Measurements from ENCODE around the gene SLC6A19. TPM values are rescaled to one million over a fixed set of nuclear protein-coding genes. Genes with fewer than 3 reads are reported as not detected.

SLC6A19 gene
- total and polyA plus RNA-seq, 2 donors (not counting 1 experiment from before 2014, with no cell fraction given): not detected

DNA sequence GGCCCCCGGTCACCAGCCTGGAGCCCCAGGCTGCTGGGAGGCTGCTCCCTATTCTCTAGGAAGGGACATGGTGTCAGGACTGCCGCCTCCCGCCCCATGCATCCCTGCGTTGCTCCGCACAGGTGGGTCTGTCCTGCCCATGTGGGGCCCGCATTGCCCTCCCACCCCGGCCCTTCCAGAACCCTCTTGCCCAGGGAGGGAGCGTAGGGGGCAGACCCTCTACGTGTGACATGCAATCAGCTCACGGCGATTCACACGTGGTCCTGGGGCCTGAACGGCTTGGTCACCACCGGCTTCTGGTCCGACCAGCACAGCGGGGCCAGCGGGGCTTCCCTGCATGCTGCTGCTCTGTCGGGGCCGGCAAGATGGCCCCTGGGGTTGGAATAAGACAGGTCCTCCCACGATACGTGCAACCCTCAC is 9.4 kb downstream of the SLC6A19 start:
- Mint-ChIP-seq H3K9me3 (ENCODE audit: insufficient read depth) (no peaks in the 10 kb centered on the region), H3K4me3 (no peak overlapping the region), H3K4me1 (no peaks in the 10 kb centered on the region), H3K27ac (no peak overlapping the region), H3K27me3 (peaks cover 6% of the 10 kb centered on the region)
- POLR2A ChIA-PET: no interaction called here
- WGBS (ENCODE audit: insufficient coverage): 82% methylated on average over 21 of the region's 21 CpGs
- H3K27ac ChIP-seq (ENCODE audit: low read length in 2 of 2): no peak overlapping the region
- intact Hi-C loops (cut with micrococcal nuclease): no loop called here
- H3K4me3 ChIP-seq (ENCODE audit: control extremely low read depth in 1 of 5, extremely low read depth in 1 of 5, insufficient read depth in 1 of 5, low read depth in 2 of 5, low read length in 4 of 5): no peak overlapping the region
- H4K20me1 ChIP-seq (ENCODE audit: control insufficient read depth, insufficient read depth, low read length, poor library complexity, severe bottlenecking): no peaks in the 10 kb centered on the region
- H3K4me1 ChIP-seq (ENCODE audit: control insufficient read depth in 2 of 2, insufficient read depth in 2 of 2, low read length in 2 of 2): no peaks in the 10 kb centered on the region
- no peak overlapping the region for H3K4me2 ChIP-seq (replicated peaks; ENCODE audit: low read depth, low read length, poor library complexity, severe bottlenecking)
- H2AFZ ChIP-seq (ENCODE audit: insufficient read depth, low read depth, low read length, poor library complexity, severe bottlenecking): no peak overlapping the region
- DNase-seq (no peak), ATAC-seq (ENCODE audit: low read depth) (no peak)
- no peak for TF ChIP-seq EZH2 (IDR thresholded peaks at IDR 0.05; ENCODE audit: borderline replicate concordance, insufficient read depth, low read depth, low read length, poor library complexity, severe bottlenecking)
- TF ChIP-seq, protein P1, sequence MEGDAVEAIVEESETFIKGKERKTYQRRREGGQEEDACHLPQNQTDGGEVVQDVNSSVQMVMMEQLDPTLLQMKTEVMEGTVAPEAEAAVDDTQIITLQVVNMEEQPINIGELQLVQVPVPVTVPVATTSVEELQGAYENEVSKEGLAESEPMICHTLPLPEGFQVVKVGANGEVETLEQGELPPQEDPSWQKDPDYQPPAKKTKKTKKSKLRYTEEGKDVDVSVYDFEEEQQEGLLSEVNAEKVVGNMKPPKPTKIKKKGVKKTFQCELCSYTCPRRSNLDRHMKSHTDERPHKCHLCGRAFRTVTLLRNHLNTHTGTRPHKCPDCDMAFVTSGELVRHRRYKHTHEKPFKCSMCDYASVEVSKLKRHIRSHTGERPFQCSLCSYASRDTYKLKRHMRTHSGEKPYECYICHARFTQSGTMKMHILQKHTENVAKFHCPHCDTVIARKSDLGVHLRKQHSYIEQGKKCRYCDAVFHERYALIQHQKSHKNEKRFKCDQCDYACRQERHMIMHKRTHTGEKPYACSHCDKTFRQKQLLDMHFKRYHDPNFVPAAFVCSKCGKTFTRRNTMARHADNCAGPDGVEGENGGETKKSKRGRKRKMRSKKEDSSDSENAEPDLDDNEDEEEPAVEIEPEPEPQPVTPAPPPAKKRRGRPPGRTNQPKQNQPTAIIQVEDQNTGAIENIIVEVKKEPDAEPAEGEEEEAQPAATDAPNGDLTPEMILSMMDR (IDR thresholded peaks at IDR 0.05): no peak
- peaks cover 0 to 21% (median 0%) of the 10 kb centered on the region in 3 donors for H3K9me3 ChIP-seq (ENCODE audit: control extremely low read depth in 1 of 3, control insufficient read depth in 2 of 3, insufficient read depth in 1 of 3, low read length in 2 of 3)
- CTCF ChIA-PET: no interaction called here
- no peaks in the 10 kb centered on the region for H3K36me3 ChIP-seq (replicated peaks in 1 of 2; ENCODE audit: control extremely low read depth in 1 of 2, control insufficient read depth in 1 of 2, extremely low read depth in 1 of 2, insufficient read depth in 2 of 2, low read length in 1 of 2)
- no peaks in the 10 kb centered on the region for H3K79me2 ChIP-seq (ENCODE audit: control insufficient read depth, insufficient read depth, low read length)
- H3K9ac ChIP-seq (ENCODE audit: low read length): no peak overlapping the region
- H3K27me3 ChIP-seq (replicated peaks in 1 of 4; ENCODE audit: control extremely low read depth in 1 of 4, control insufficient read depth in 3 of 4, insufficient read depth in 4 of 4, low read length in 3 of 4): no peaks in the 10 kb centered on the region

DNA sequence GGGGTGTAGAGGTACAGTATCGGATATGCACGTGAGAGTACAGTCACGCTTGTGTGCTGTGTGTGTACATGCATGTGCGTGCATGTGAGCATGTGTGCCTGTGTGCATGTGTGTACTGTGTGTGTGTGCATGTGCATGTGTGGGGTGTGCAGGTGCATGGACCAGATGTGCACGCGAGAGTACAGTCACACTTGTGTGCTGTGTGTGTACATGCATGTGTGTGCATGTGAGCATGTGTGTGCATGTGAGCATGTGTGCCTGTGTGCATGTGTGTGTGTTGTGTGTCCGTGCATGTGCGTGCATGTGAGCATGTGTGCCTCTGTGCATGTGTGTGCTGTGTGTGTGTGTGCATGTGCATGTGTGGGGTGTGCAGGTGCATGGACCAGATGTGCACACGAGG is 10.3 kb downstream of the SLC6A19 start:
- CTCF ChIA-PET: no interaction called here
- no peak overlapping the region for H3K27ac Mint-ChIP-seq
- no peaks in the 10 kb centered on the region for H3K4me1 Mint-ChIP-seq
- no peaks in the 10 kb centered on the region for H4K20me1 ChIP-seq (ENCODE audit: control insufficient read depth, insufficient read depth, low read length, poor library complexity, severe bottlenecking)
- no peaks in the 10 kb centered on the region for H3K9me3 Mint-ChIP-seq (ENCODE audit: insufficient read depth)
- H3K36me3 ChIP-seq (replicated peaks in 1 of 2; ENCODE audit: control extremely low read depth in 1 of 2, control insufficient read depth in 1 of 2, extremely low read depth in 1 of 2, insufficient read depth in 2 of 2, low read length in 1 of 2): no peaks in the 10 kb centered on the region
- no peak overlapping the region for H3K9ac ChIP-seq (ENCODE audit: low read length)
- POLR2A ChIA-PET: no interaction called here
- H3K9me3 ChIP-seq (ENCODE audit: control extremely low read depth in 1 of 3, control insufficient read depth in 2 of 3, insufficient read depth in 1 of 3, low read length in 2 of 3): peaks cover 0 to 26% (median 0%) of the 10 kb centered on the region in 3 donors
- no peaks in the 10 kb centered on the region for H3K79me2 ChIP-seq (ENCODE audit: control insufficient read depth, insufficient read depth, low read length)
- H3K4me2 ChIP-seq (replicated peaks; ENCODE audit: low read depth, low read length, poor library complexity, severe bottlenecking): no peak overlapping the region
- intact Hi-C loops (cut with micrococcal nuclease): no loop called here
- no peak for DNase-seq
- no peaks in the 10 kb centered on the region for H3K27me3 ChIP-seq (replicated peaks in 1 of 4; ENCODE audit: control extremely low read depth in 1 of 4, control insufficient read depth in 3 of 4, insufficient read depth in 4 of 4, low read length in 3 of 4)
- H3K27me3 Mint-ChIP-seq: peaks cover 4% of the 10 kb centered on the region
- H3K4me1 ChIP-seq (ENCODE audit: control insufficient read depth in 2 of 2, insufficient read depth in 2 of 2, low read length in 2 of 2): no peaks in the 10 kb centered on the region
- no peak for ATAC-seq (ENCODE audit: low read depth)
- no peak overlapping the region for H3K4me3 Mint-ChIP-seq
- H2AFZ ChIP-seq (ENCODE audit: insufficient read depth, low read depth, low read length, poor library complexity, severe bottlenecking): no peak overlapping the region
- no peak overlapping the region for H3K27ac ChIP-seq (ENCODE audit: low read length in 2 of 2)
- TF ChIP-seq, protein P1 (IDR thresholded peaks at IDR 0.05): no peak
- no peak for TF ChIP-seq EZH2 (IDR thresholded peaks at IDR 0.05; ENCODE audit: borderline replicate concordance, insufficient read depth, low read depth, low read length, poor library complexity, severe bottlenecking)
- H3K4me3 ChIP-seq (ENCODE audit: control extremely low read depth in 1 of 5, extremely low read depth in 1 of 5, insufficient read depth in 1 of 5, low read depth in 2 of 5, low read length in 4 of 5): no peak overlapping the region
- over 99% methylated on average over 9 of the region's 9 CpGs for WGBS (ENCODE audit: insufficient coverage)

Data from B cell (primary cell).